Activated T-helper 1 cell treated with anti-CD3 and anti-CD28 coated beads, Interleukin-12 subunit alpha, Interleukin-12 subunit beta, Interleukin-2, Interleukin-4 antibody, amounts not matched to agents 30 ng/mL and 10 ng/mL and 1 ng/mL, durations not matched to agents 14 hours and 24 hours and 36 hours (primary cell): ENCODE measurements around the gene ARPC5L. TPM values are rescaled to one million over a fixed set of nuclear protein-coding genes. Genes with fewer than 3 reads are reported as not detected.

Experiments
- DNase-seq: peaks from one replicate; pipeline ENCODE4 v3.0.0; 2021; ENCODE audit warnings: low spot score
- H3K27ac Mint-ChIP-seq: one replicate; pipeline ENCODE4 v1.8.0; 2021; ENCODE audit warnings: mild to moderate bottlenecking, mixed read lengths
- H3K27me3 Mint-ChIP-seq: one replicate; pipeline ENCODE4 v1.8.0; 2022; ENCODE audit warnings: mild to moderate bottlenecking, moderate library complexity, mixed read lengths; ENCODE audit not compliant: insufficient read depth
- H3K36me3 Mint-ChIP-seq: one replicate; pipeline ENCODE4 v1.8.0; 2021; ENCODE audit warnings: low read depth, mixed read lengths
- H3K4me1 Mint-ChIP-seq: one replicate; pipeline ENCODE4 v1.8.0; 2021; ENCODE audit warnings: low read depth, mixed read lengths
- H3K4me3 Mint-ChIP-seq: one replicate; pipeline ENCODE4 v1.8.0; 2021; ENCODE audit warnings: mild to moderate bottlenecking, moderate library complexity, mixed read lengths
- H3K9me3 Mint-ChIP-seq: one replicate; pipeline ENCODE4 v1.8.0; 2021; ENCODE audit warnings: mixed read lengths
- intact Hi-C: fragments of 100-400 bp; cut with micrococcal nuclease; formaldehyde crosslinking; loops from one replicate; pipeline ENCODE4 v1.15.1; 2024
- total RNA-seq: library from RNA; stranded (reverse); gene quantifications from 2 replicates; pipeline ENCODE4 v1.2.3, GENCODE V29; 2022

Gene ARPC5L
- 111 and 115 TPM in 2 replicates for total RNA-seq

- Mint-ChIP-seq H3K36me3 (peaks cover 34% of the 10 kb centered on the region), H3K27ac (peak within 1 kb of the TSS; percentile 98), H3K9me3 (no peaks in the 10 kb centered on the region), H3K4me1 (peaks cover 35% of the 10 kb centered on the region), H3K27me3 (no peaks in the 10 kb centered on the region), H3K4me3 (peak within 1 kb of the TSS; percentile 96)
- DNase-seq: peak; percentile 95
- intact Hi-C loops: loop anchor here (1.0 to 2.0 kb wide), 8 partner anchors 8 to 446 kb away; partner anchors contain the start of genes GOLGA1, NR6A1, PPP6C and PSMB7
Observed at GRCh38 chr9:124861342-124862229, at the start of gene ARPC5L, which contains the start of gene RPL35. ARPC5L (plus strand) TSS chr9:124862130; CDS start chr9:124869291, 7,161 bp downstream. RPL35 (minus strand) TSS chr9:124861957; CDS start chr9:124861912, 45 bp downstream.

- H3K4me1 Mint-ChIP-seq: no peaks in the 10 kb centered on the region
- intact Hi-C loops: no loop called here
- no peak overlapping the region for H3K27ac Mint-ChIP-seq
- no peaks in the 10 kb centered on the region for H3K9me3 Mint-ChIP-seq
- no peaks in the 10 kb centered on the region for H3K36me3 Mint-ChIP-seq
- no peak for DNase-seq
- peaks cover 6% of the 10 kb centered on the region for H3K27me3 Mint-ChIP-seq
- no peak overlapping the region for H3K4me3 Mint-ChIP-seq
Observed at GRCh38 chr9:124812441-124812876, 49.5 kb upstream of the ARPC5L start.

- DNase-seq: no peak
- intact Hi-C loops: no loop called here
- no peaks in the 10 kb centered on the region for H3K9me3 Mint-ChIP-seq
Observed at GRCh38 chr9:124813041-124813440, 48.9 kb upstream of the ARPC5L start.

GRCh38 chr9:124813501-124814163, 48.3 kb upstream of the ARPC5L start:
- no peak overlapping the region for H3K4me3 Mint-ChIP-seq
- H3K27ac Mint-ChIP-seq: no peak overlapping the region
- H3K27me3 Mint-ChIP-seq: peaks cover 6% of the 10 kb centered on the region
- no peaks in the 10 kb centered on the region for H3K36me3 Mint-ChIP-seq
- intact Hi-C loops: no loop called here
- no peak for DNase-seq
- peaks cover 8% of the 10 kb centered on the region for H3K4me1 Mint-ChIP-seq
- no peaks in the 10 kb centered on the region for H3K9me3 Mint-ChIP-seq

More at GRCh38 chr9:124813041-124813440, 48.9 kb upstream of the ARPC5L start:
- no peak overlapping the region for H3K4me3 Mint-ChIP-seq
- H3K27me3 Mint-ChIP-seq: peaks cover 6% of the 10 kb centered on the region
- H3K36me3 Mint-ChIP-seq: no peaks in the 10 kb centered on the region
- no peak overlapping the region for H3K27ac Mint-ChIP-seq
- peaks cover 2% of the 10 kb centered on the region for H3K4me1 Mint-ChIP-seq

GRCh38 chr9:124814164-124814535, 47.8 kb upstream of the ARPC5L start:
- Mint-ChIP-seq H3K4me3 (no peak overlapping the region), H3K27ac (no peak overlapping the region), H3K27me3 (peaks cover 6% of the 10 kb centered on the region), H3K4me1 (peaks cover 10% of the 10 kb centered on the region), H3K9me3 (no peaks in the 10 kb centered on the region), H3K36me3 (no peaks in the 10 kb centered on the region)
- intact Hi-C loops: no loop called here
- DNase-seq: no peak

GRCh38 chr9:124815601-124816000, 46.3 kb upstream of the ARPC5L start:
- peaks cover 6% of the 10 kb centered on the region for H3K27me3 Mint-ChIP-seq
- H3K4me1 Mint-ChIP-seq: peaks cover 10% of the 10 kb centered on the region
- no peak for DNase-seq
- H3K4me3 Mint-ChIP-seq: no peak overlapping the region
- intact Hi-C loops: no loop called here
- H3K36me3 Mint-ChIP-seq: no peaks in the 10 kb centered on the region
- no peak overlapping the region for H3K27ac Mint-ChIP-seq
- no peaks in the 10 kb centered on the region for H3K9me3 Mint-ChIP-seq

- peak overlapping the region; percentile 12 for H3K27ac Mint-ChIP-seq
- DNase-seq: no peak
Observed at GRCh38 chr9:124818431-124819281, 43.3 kb upstream of the ARPC5L start.

GRCh38 chr9:124820698-124821623, 41.0 kb upstream of the ARPC5L start:
- no peak overlapping the region for H3K27ac Mint-ChIP-seq
- no peaks in the 10 kb centered on the region for H3K36me3 Mint-ChIP-seq
- H3K4me3 Mint-ChIP-seq: no peak overlapping the region
- H3K27me3 Mint-ChIP-seq: peaks cover 4% of the 10 kb centered on the region
- H3K9me3 Mint-ChIP-seq: no peaks in the 10 kb centered on the region
- intact Hi-C loops: no loop called here
- peaks cover 10% of the 10 kb centered on the region for H3K4me1 Mint-ChIP-seq
- no peak for DNase-seq

More at GRCh38 chr9:124818431-124819281, 43.3 kb upstream of the ARPC5L start:
- peaks cover 10% of the 10 kb centered on the region for H3K4me1 Mint-ChIP-seq
- H3K4me3 Mint-ChIP-seq: no peak overlapping the region
- H3K9me3 Mint-ChIP-seq: no peaks in the 10 kb centered on the region
- intact Hi-C loops: no loop called here
- H3K27me3 Mint-ChIP-seq: peaks cover 6% of the 10 kb centered on the region
- H3K36me3 Mint-ChIP-seq: no peaks in the 10 kb centered on the region

- intact Hi-C loops: no loop called here
- Mint-ChIP-seq H3K27ac (no peak overlapping the region), H3K27me3 (peaks cover 2% of the 10 kb centered on the region), H3K4me1 (no peaks in the 10 kb centered on the region), H3K4me3 (no peak overlapping the region), H3K9me3 (no peaks in the 10 kb centered on the region), H3K36me3 (no peaks in the 10 kb centered on the region)
- no peak for DNase-seq
Observed at GRCh38 chr9:124828489-124829333, 33.2 kb upstream of the ARPC5L start.

- Mint-ChIP-seq H3K9me3 (no peaks in the 10 kb centered on the region), H3K27ac (no peak overlapping the region), H3K4me3 (no peak overlapping the region), H3K36me3 (no peaks in the 10 kb centered on the region), H3K4me1 (no peaks in the 10 kb centered on the region), H3K27me3 (peaks cover 2% of the 10 kb centered on the region)
- no peak for DNase-seq
- intact Hi-C loops: no loop called here
Observed at GRCh38 chr9:124829334-124829669, 32.6 kb upstream of the ARPC5L start.

- H3K4me1 Mint-ChIP-seq: no peaks in the 10 kb centered on the region
- no peaks in the 10 kb centered on the region for H3K9me3 Mint-ChIP-seq
- H3K27ac Mint-ChIP-seq: peak overlapping the region; percentile 8
- H3K36me3 Mint-ChIP-seq: no peaks in the 10 kb centered on the region
- intact Hi-C loops: no loop called here
- no peak for DNase-seq
- no peak overlapping the region for H3K4me3 Mint-ChIP-seq
- H3K27me3 Mint-ChIP-seq: peaks cover 2% of the 10 kb centered on the region
Observed at GRCh38 chr9:124830593-124830992, 31.3 kb upstream of the ARPC5L start.
